ENCODE data around the gene TMEM232.
A peak's percentile ranks its signal among the peaks of the same experiment; 100 is the strongest.
"Not testable (repeated sequence)": the region's sequence is repeated elsewhere in the genome, so short reads cannot be mapped to it uniquely, and the experiment has no call there.

TMEM232 gene

DNA sequence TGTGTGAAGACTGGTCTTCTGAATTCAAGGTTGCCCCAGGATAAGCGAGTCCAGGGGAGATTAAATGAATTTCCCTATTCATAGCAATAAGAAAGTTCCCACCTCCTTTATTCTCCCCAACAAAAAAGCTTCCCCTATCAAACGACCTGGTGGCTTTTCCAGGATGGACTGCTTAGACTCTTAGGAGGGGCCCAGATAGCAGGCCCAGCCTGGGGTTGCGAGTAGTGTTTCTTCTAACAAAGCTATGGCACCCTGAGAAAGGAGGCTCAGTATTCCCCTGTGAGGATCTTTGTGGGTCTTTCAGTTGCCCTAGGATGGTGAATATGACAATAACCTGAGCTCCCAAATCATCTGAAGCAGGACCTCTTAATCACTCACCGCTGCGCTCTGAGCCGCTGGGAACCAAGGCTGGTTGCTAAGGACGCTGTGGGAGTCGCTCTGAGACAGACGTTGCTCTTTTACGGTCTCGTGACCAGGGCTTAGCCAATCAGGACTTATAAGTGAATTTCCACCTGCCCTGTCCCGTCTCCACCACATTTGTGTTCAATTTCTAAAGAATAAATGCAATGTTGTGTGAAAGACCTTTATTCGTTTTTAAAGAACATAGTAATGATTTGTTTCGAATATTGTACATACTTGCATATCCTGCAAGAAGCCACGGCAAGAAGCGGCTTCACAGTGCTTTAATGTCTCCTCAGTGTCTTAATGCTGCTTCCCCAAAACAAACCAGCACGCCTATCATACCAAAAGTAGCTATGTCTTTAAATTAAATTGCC is at the start of gene TMEM232:
TMEM232 (minus strand) TSS at position 423 of the 776 bp plus-strand sequence. CDS start 59,319 bp downstream, outside the sequence.
- DNase-seq, result peak; percentile 80

DNA sequence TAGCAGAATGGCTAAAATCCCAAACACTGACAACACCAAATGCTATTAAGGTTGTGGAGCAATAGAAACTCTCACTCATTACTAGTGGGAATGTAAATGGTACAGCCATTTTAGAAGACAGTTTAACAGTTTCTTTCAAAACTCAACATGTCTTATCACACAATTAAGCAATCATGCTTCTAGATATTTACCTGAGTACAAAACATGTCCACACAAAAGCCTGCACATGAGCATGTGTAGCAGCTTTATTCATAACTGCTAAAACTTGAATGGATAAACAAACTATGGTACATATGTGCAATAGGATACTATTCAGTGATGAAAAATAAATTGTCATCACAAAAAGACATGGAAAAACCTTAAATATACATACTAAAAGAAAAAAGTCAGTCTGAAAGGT is 43.8 kb upstream of the TMEM232 start:
- no peak for DNase-seq

DNA sequence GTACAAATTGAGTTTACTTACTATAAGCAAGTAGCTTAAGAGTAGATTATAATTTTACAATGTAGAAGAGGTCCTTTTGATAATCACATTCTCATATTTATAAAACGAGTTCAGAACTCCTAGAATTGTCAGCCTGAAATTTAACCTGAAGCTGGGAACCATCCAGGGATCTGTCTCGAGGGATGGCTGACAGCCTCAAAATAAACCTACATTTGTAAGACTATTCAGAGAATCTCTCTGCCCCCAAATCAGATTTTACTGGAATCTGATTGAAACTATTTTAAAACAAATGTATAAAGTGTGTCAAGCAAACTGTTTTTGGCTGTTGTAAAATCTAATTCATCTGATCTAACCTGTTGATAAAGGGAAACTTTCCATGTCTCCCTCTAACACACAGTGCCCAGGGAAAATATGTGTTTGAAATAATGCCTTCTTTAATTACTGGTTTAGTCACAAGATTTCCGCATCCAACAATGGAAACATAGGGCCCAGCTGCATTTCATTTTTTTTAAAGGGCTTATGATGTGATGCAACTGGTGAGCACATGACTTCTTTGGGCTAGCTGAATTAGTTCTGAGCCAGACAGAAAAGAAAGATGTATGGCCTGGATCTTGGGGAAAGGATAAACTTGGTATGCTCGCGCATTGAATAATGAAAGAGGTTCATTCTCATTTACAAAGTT is 42.7 kb upstream of the TMEM232 start:
- no peak for DNase-seq

DNA sequence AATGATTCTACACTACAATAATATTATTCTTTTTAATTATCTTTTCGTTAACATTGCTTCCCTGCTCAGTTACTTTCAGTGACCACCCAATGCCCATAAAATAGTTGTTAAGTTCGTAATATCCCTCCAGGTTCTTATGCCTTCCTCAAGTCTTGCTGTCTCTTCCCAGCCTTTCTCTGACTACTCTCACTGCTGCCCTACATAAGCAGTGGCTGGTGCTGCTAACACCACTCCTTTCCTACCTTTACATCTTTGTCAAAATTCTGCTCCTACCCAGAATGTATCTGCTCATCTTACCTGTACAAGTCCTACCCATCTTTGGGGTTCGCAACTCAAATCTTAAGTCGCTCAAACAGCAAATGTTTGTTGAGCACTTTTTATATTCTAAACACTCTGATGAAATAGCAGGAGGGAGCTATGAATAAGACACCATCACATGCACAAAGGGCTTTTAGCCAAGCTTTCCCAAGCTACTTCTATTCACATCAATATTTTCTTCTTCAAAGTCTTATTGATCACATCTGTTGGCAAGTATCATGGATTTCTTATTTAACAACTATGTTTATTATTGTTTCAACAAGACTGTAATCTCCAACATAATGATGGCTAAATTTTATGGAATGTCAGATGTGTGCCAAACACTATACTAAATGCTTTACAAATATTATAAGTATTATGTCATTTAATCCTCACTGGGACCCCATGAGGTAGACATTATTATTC is 41.8 kb upstream of the TMEM232 start:
- DNase-seq, result no peak

- DNase-seq, result no peak
Observed at GRCh38 chr5:110760158-110760557, 33.7 kb upstream of the TMEM232 start.

DNA sequence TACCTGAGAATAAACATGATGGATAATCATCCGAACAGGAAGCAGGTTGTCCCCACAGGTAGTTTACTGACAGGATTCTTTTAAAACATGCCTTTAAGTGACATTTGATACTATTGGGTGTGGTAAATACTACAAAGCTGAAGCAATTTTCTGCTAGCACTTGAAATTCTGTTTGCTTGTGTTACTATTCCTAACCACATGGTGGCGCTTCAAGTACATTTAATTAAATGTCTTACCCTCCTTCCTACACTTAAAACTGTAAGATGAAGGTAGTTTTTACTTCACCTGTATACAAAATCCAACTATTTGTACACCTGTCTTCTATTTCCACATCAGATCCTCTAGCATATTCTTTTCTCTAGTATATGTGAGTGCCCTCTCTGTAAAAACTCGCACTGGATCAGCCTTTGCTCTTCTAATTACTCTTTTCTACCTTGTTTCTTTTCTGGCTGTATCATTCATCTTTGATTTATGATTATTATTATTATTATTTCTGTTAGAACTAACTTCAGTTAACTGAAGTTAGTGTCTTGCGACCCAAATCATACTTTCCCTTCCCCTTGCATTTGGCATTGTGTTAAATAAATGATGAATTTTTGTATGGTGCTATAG is 30.8 kb upstream of the TMEM232 start:
- no peak for DNase-seq

DNA sequence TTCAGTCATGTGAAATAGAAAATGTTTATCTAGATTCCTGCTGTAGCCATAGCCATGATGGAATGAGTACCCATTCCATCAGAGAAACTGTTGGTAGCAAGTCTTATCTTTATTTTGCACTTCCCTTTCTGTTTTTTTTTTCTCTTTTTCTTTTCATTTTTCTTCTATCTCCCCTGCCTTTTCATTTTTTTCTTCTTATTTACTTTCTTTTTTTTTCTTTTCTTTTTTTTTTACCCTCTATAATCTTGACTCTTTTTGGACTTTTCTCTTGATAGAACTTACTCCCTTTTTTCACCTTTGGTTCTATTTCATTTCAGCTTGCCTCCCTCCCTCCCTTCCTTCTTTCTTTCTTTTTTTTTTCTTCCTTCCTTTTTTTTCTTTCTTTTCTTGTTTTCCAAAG is 27.7 kb upstream of the TMEM232 start:
- no peak for DNase-seq

DNA sequence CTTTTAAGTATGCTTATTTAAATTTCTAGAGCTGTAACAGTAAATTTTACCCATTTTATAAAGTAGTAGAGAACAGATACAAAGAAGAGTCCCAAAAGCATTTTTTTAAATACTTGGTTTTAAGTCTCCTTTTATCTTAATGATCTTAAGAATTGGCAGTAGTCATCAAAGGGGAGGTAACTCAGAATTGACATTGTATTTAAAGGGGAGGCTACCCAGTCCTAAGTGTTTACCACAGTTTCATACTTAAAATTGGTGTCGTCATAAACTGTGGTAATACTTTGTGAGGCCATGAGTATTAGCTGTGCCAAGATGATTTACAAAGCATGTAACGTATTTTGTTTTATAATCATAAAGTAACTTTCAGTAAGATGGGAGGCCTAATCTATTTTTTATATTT is 27.1 kb upstream of the TMEM232 start:
- no peak for DNase-seq

DNA sequence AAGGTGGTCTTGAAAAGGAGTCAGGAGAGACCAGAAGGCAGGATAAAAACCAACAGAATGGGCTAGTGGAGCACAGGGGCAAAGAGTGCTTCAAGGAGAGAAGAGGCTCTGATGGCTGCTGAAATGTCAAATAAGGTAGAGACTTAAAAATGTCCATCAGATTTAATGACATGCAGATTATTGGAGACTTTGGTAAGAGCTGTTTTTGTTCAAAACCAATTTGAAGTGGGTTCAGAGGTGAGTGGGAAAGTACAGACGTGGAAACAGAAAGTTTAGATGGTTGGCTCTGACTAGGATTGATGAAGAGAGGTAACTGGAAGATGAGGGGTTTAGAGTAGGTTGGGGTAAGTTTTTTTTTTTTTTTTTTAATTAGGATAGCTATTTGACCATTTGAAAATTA is 26.5 kb upstream of the TMEM232 start:
- DNase-seq, result no peak

GRCh38 chr5:110751902-110752762 is 25.7 kb upstream of the TMEM232 start:
- no peak for DNase-seq

GRCh38 chr5:110738812-110739651 is 12.6 kb upstream of the TMEM232 start, which contains the start of gene SLC25A46:
Gene SLC25A46, plus strand, starts transcription at chr5:110739007. Its CDS starts 113 bp downstream, at chr5:110739120.
- DNase-seq, result peak; percentile 94

DNA sequence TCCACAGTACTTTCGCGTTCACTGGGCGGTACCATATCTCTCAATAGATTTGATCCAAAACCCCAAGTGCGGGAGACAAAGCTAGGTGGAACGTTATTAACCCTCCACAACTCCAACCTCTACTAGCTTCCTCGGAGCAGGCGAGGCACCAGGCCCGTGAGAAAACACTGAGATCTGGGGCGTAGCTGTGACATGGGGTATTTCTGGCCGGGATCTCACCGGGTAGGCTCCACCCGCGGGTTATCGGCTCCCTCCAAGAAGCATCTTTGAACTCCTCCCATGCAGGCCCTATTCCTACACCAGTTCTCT is 12.0 kb upstream of the TMEM232 start:
- DNase-seq, result no peak

GRCh38 chr5:110736753-110737152 is 10.3 kb upstream of the TMEM232 start:
- no peak for DNase-seq

- no peak for DNase-seq
Observed at GRCh38 chr5:110735556-110735955, 9.1 kb upstream of the TMEM232 start.

- no peak for DNase-seq
Observed at GRCh38 chr5:110734101-110734500, 7.6 kb upstream of the TMEM232 start.

- not testable (repeated sequence) for DNase-seq
Observed at GRCh38 chr5:110731499-110731898, 5.0 kb upstream of the TMEM232 start.

- DNase-seq, result no peak
Observed at GRCh38 chr5:110727025-110727314, 499 bp upstream of the TMEM232 start.

- no peak for DNase-seq
Observed at GRCh38 chr5:110718311-110718710, 8.2 kb downstream of the TMEM232 start.

GRCh38 chr5:110716247-110717245 is 9.9 kb downstream of the TMEM232 start:
- no peak for DNase-seq

- no peak for DNase-seq
Observed at GRCh38 chr5:110707260-110707844, 19.1 kb downstream of the TMEM232 start.
